IMR-90 (cell line): ENCODE results near the gene C20orf202. TPM values are rescaled to one million over a fixed set of nuclear protein-coding genes. Genes with fewer than 3 reads are reported as not detected.

Experiments used
- ATAC-seq: fragments of 200-7000 bp; cut with Tn5 transposase; 2 replicates; pipeline ENCODE4 v1.9.1; 2020; ENCODE audit warnings: low read depth, mild to moderate bottlenecking, moderate library complexity
- BruUV-seq: library from RNA; stranded (reverse); fragments of 400-500 nt; replicated peaks from 2 replicates; lab custom pipeline; 2021; lab: Mats Ljungman, UMichigan
- CTCF ChIA-PET: fragments of 300-600 bp; formaldehyde crosslinking; extraction: SDS; loops from one replicate; lab custom pipeline; 2021; ENCODE audit warnings: antibody characterized with exemption; lab: Yijun Ruan, JAX
- POLR2A ChIA-PET: fragments of 300-600 bp; sonication (Branson Sonifier 250); formaldehyde crosslinking; loops from one replicate; lab custom pipeline; 2022; ENCODE audit warnings: antibody characterized with exemption; ENCODE audit not compliant: unreplicated experiment; lab: Charles Lee
- DNase-seq: peaks from one replicate; pipeline ENCODE4 v3.0.0; 2013
- H2AFZ ChIP-seq: replicated peaks from 2 replicates; pipeline ENCODE3; 2013; ENCODE audit warnings: low read length, mild to moderate bottlenecking; ENCODE audit not compliant: poor library complexity
- H2AK5ac ChIP-seq: 2 replicates; pipeline ENCODE4 v1.6.1; 2013; ENCODE audit warnings: low read depth, low read length, inconsistent platforms
- H2AK9ac ChIP-seq: replicated peaks from 2 replicates; pipeline ENCODE3; 2013; ENCODE audit warnings: mild to moderate bottlenecking, low read depth, low read length, moderate library complexity; ENCODE audit not compliant: poor library complexity
- H2BK120ac ChIP-seq: 2 replicates; pipeline ENCODE4 v1.6.1; 2013; ENCODE audit warnings: low read depth, low read length, inconsistent platforms
- H2BK15ac ChIP-seq: 3 replicates; pipeline ENCODE4 v1.6.1; 2013; ENCODE audit warnings: low read depth, low read length, inconsistent platforms
- H2BK20ac ChIP-seq: 2 replicates; pipeline ENCODE4 v1.6.1; 2013; ENCODE audit warnings: low read depth, mild to moderate bottlenecking, inconsistent platforms, low read length, moderate library complexity
- H2BK5ac ChIP-seq: 2 replicates; pipeline ENCODE4 v1.6.1; 2013; ENCODE audit warnings: mild to moderate bottlenecking, low read depth, low read length, inconsistent platforms; ENCODE audit not compliant: poor library complexity, severe bottlenecking
- H3K14ac ChIP-seq: replicated peaks from 2 replicates; pipeline ENCODE4 v1.6.1; 2013; ENCODE audit warnings: low read depth, low read length, inconsistent platforms
- H3K18ac ChIP-seq: 2 replicates; pipeline ENCODE4 v1.6.1; 2013; ENCODE audit warnings: low read depth, low read length, control low read depth
- H3K23ac ChIP-seq: 2 replicates; pipeline ENCODE4 v1.6.1; 2013; ENCODE audit warnings: low read depth, low read length, inconsistent platforms
- H3K27ac ChIP-seq: 2 replicates; pipeline ENCODE4 v1.5.1; 2013; ENCODE audit warnings: mild to moderate bottlenecking, control low read depth, low read length; ENCODE audit not compliant: insufficient read depth
- H3K27me3 ChIP-seq: 2 replicates; pipeline ENCODE4 v1.6.1; 2013; ENCODE audit warnings: low read length; ENCODE audit not compliant: control insufficient read depth, insufficient read depth
- H3K36me3 ChIP-seq: 2 replicates; pipeline ENCODE4 v1.6.1; 2013; ENCODE audit warnings: low read length, mixed read lengths; ENCODE audit not compliant: control insufficient read depth, insufficient read depth
- H3K4ac ChIP-seq: 2 replicates; pipeline ENCODE4 v1.6.1; 2013; ENCODE audit warnings: low read depth, low read length, inconsistent platforms
- H3K4me1 ChIP-seq: 2 replicates; pipeline ENCODE4 v1.6.1; 2013; ENCODE audit warnings: low read length, mixed read lengths; ENCODE audit not compliant: control insufficient read depth, insufficient read depth
- H3K4me2 ChIP-seq: 2 replicates; pipeline ENCODE4 v1.6.1; 2013; ENCODE audit warnings: low read depth, mild to moderate bottlenecking, control low read depth, low read length, moderate library complexity
- H3K4me3 ChIP-seq: 2 replicates; pipeline ENCODE4 v1.5.1; 2013; ENCODE audit warnings: low read depth, mild to moderate bottlenecking, control low read depth, low read length, moderate library complexity; ENCODE audit not compliant: insufficient read depth
- H3K56ac ChIP-seq: 2 replicates; pipeline ENCODE4 v1.6.1; 2013; ENCODE audit warnings: low read length, inconsistent platforms; ENCODE audit not compliant: insufficient read depth; ENCODE audit errors: extremely low read depth
- H3K79me1 ChIP-seq, 2 experiments: 2 replicates each; pipeline ENCODE4 v1.6.1; 2013; ENCODE audit warnings: low read length in 2 of 2, inconsistent platforms in 1 of 2, low read depth in 1 of 2
- H3K9ac ChIP-seq: 2 replicates; pipeline ENCODE4 v1.6.1; 2013; ENCODE audit warnings: low read depth, low read length, control low read depth
- H3K9me1 ChIP-seq: 2 replicates; pipeline ENCODE4 v1.6.1; 2013; ENCODE audit warnings: low read length, inconsistent platforms; ENCODE audit not compliant: insufficient read depth
- H3K9me3 ChIP-seq: 2 replicates; pipeline ENCODE4 v1.6.1; 2013; ENCODE audit warnings: low read length; ENCODE audit not compliant: control insufficient read depth, insufficient read depth
- H4K20me1 ChIP-seq: 2 replicates; pipeline ENCODE4 v1.6.1; 2013; ENCODE audit warnings: low read length, inconsistent platforms; ENCODE audit not compliant: insufficient read depth
- H4K5ac ChIP-seq: 2 replicates; pipeline ENCODE4 v1.6.1; 2013; ENCODE audit warnings: mild to moderate bottlenecking, low read depth, low read length, control low read depth
- H4K8ac ChIP-seq, 2 experiments: 2 replicates each; pipeline ENCODE4 v1.6.1; 2013; ENCODE audit warnings: low read depth in 2 of 2, low read length in 2 of 2, control low read depth in 1 of 2, inconsistent platforms in 1 of 2
- H4K91ac ChIP-seq: 2 replicates; pipeline ENCODE4 v1.6.1; 2013; ENCODE audit warnings: low read depth, low read length, inconsistent platforms; ENCODE audit not compliant: insufficient read depth
- BHLHE40 ChIP-seq: fragments of 150-350 bp; IDR thresholded peaks from 2 replicates; pipeline ENCODE4 v1.6.1; 2016; ENCODE audit warnings: mild to moderate bottlenecking, low read depth, low read length
- CEBPB ChIP-seq: IDR thresholded peaks from 2 replicates; pipeline ENCODE4 v1.6.1; 2012; ENCODE audit warnings: low read depth, low read length, improper control_type of control experiment
- CHD1 ChIP-seq: IDR thresholded peaks from 2 replicates; pipeline ENCODE4 v1.6.1; 2012; ENCODE audit warnings: low read depth, low read length, improper control_type of control experiment
- FOS ChIP-seq: fragments of 150-350 bp; IDR thresholded peaks from 2 replicates; pipeline ENCODE4 v1.6.1; 2016; ENCODE audit warnings: low read depth, low read length
- MAFK ChIP-seq: IDR thresholded peaks from 2 replicates; pipeline ENCODE4 v1.6.1; 2012; ENCODE audit warnings: low read depth, low read length, improper control_type of control experiment
- MAZ ChIP-seq: IDR thresholded peaks from 2 replicates; pipeline ENCODE4 v1.6.1; 2012; ENCODE audit warnings: low read depth, mild to moderate bottlenecking, low read length, improper control_type of control experiment, moderate library complexity, borderline replicate concordance
- MXI1 ChIP-seq: IDR thresholded peaks from 2 replicates; pipeline ENCODE4 v1.6.1; 2012; ENCODE audit warnings: low read depth, mild to moderate bottlenecking, low read length, moderate library complexity, borderline replicate concordance
- NFE2L2 ChIP-seq: fragments of 150-350 bp; IDR thresholded peaks from 2 replicates; pipeline ENCODE4 v1.6.1; 2016; ENCODE audit warnings: low read depth, mild to moderate bottlenecking, low read length
- POLR2A ChIP-seq: IDR thresholded peaks from 2 replicates; pipeline ENCODE4 v1.6.1; 2012; ENCODE audit warnings: mild to moderate bottlenecking, low read depth, low read length
- RAD21 ChIP-seq: IDR thresholded peaks from 2 replicates; pipeline ENCODE4 v1.6.1; 2012; ENCODE audit warnings: low read length, improper control_type of control experiment
- RCOR1 ChIP-seq: IDR thresholded peaks from 2 replicates; pipeline ENCODE4 v1.6.1; 2012; ENCODE audit warnings: mild to moderate bottlenecking, low read length, improper control_type of control experiment; ENCODE audit not compliant: insufficient replicate concordance
- RFX5 ChIP-seq: IDR thresholded peaks from 2 replicates; pipeline ENCODE4 v1.8.0; 2012; ENCODE audit warnings: low read depth, mild to moderate bottlenecking, low read length, moderate library complexity
- SMC3 ChIP-seq: fragments of 150-350 bp; IDR thresholded peaks from 2 replicates; pipeline ENCODE4 v1.6.1; 2016; ENCODE audit warnings: low read depth, mild to moderate bottlenecking, antibody characterized with exemption, low read length, moderate library complexity
- USF2 ChIP-seq: fragments of 150-350 bp; IDR thresholded peaks from 2 replicates; pipeline ENCODE4 v1.6.1; 2017; ENCODE audit warnings: mild to moderate bottlenecking, antibody characterized with exemption, low read length, low read depth
- dilution Hi-C: fragments of 300-500 bp; cut with HindIII; formaldehyde crosslinking; loops from one replicate; pipeline ENCODE4 v1.14.3; 2018; ENCODE audit warnings: low sequenced_read_pairs; ENCODE audit not compliant: unreplicated experiment
- in situ Hi-C: fragments of 300-500 bp; cut with MboI; formaldehyde crosslinking; loops from 3 replicates; pipeline ENCODE4 v1.14.3; 2019; ENCODE audit warnings: low sequenced_read_pairs, inconsistent platforms, mixed read lengths
- intact Hi-C: fragments of 100-400 bp; cut with micrococcal nuclease; formaldehyde crosslinking; loops from 2 replicates; pipeline ENCODE4 v1.10.0; 2022
- polyA plus RNA-seq, 3 experiments: library from polyadenylated mRNA; depleted of rRNA; stranded (reverse); fragments of >200 nt; gene quantifications; 2 replicates each; pipeline ENCODE4 v1.2.3, GENCODE V29; 2012; ENCODE audit warnings: low replicate concordance in 1 of 3
- total RNA-seq: library from RNA; depleted of rRNA; stranded (reverse); fragments of >200 nt; gene quantifications from 2 replicates; pipeline ENCODE4 v1.2.3, GENCODE V29; 2012
- TF ChIP-seq, protein P1 (sequence below): fragments of 150-350 bp; IDR thresholded peaks from 2 replicates; pipeline ENCODE4 v1.6.1; 2016; ENCODE audit warnings: low read depth, mild to moderate bottlenecking, low read length, moderate library complexity, borderline replicate concordance
- TF ChIP-seq, protein P2 (sequence below): conservative IDR thresholded peaks from 2 replicates; pipeline ENCODE4 v1.5.1; 2012; ENCODE audit warnings: mild to moderate bottlenecking, low read depth, low read length, improper control_type of control experiment

C20orf202 gene
- total and polyA plus RNA-seq, 2 of the 4 experiments (the other 2 are of a cell fraction): not detected

- BruUV-seq: no TSS peak
- CTCF ChIA-PET: interaction anchor here (0.6 kb wide), 1 partner anchor 44 kb away, joined by 5 read pairs; the partner anchor contains the start of gene C20orf202
Observed at GRCh38 chr20:1247689-1248088, 44.4 kb downstream of the C20orf202 start.

More at GRCh38 chr20:1247689-1248088, 44.4 kb downstream of the C20orf202 start:
- no peak overlapping the region for H4K5ac ChIP-seq
- H3K36me3 ChIP-seq: no peaks in the 10 kb centered on the region
- no peak overlapping the region for H2BK15ac ChIP-seq
- H3K4ac ChIP-seq: no peak overlapping the region
- no peak overlapping the region for H2AK5ac ChIP-seq
- no peak overlapping the region for H3K4me2 ChIP-seq
- H3K9me3 ChIP-seq: no peaks in the 10 kb centered on the region
- H4K8ac ChIP-seq: no peak overlapping the region
- H3K4me1 ChIP-seq: no peaks in the 10 kb centered on the region
- H2BK20ac ChIP-seq: no peak overlapping the region
- H2AFZ ChIP-seq: no peak overlapping the region
- peaks cover 3% of the 10 kb centered on the region for H3K27me3 ChIP-seq
- DNase-seq (no peak), ATAC-seq (no peak)
- no peak overlapping the region for H3K14ac ChIP-seq
- H4K91ac ChIP-seq: no peak overlapping the region
- no peak overlapping the region for H2AK9ac ChIP-seq
- H3K23ac ChIP-seq: no peak overlapping the region
- POLR2A ChIA-PET: no interaction called here
- TF ChIP-seq CHD1: no peak
- no peak for TF ChIP-seq BHLHE40
- TF ChIP-seq RCOR1: no peak
- TF ChIP-seq MAFK: no peak
- TF ChIP-seq MXI1: no peak
- no peak for TF ChIP-seq NFE2L2
- TF ChIP-seq, protein P1, sequence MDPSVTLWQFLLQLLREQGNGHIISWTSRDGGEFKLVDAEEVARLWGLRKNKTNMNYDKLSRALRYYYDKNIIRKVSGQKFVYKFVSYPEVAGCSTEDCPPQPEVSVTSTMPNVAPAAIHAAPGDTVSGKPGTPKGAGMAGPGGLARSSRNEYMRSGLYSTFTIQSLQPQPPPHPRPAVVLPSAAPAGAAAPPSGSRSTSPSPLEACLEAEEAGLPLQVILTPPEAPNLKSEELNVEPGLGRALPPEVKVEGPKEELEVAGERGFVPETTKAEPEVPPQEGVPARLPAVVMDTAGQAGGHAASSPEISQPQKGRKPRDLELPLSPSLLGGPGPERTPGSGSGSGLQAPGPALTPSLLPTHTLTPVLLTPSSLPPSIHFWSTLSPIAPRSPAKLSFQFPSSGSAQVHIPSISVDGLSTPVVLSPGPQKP: no peak
- no peak for TF ChIP-seq CEBPB
- no peak for TF ChIP-seq MAZ
- TF ChIP-seq, protein P2, sequence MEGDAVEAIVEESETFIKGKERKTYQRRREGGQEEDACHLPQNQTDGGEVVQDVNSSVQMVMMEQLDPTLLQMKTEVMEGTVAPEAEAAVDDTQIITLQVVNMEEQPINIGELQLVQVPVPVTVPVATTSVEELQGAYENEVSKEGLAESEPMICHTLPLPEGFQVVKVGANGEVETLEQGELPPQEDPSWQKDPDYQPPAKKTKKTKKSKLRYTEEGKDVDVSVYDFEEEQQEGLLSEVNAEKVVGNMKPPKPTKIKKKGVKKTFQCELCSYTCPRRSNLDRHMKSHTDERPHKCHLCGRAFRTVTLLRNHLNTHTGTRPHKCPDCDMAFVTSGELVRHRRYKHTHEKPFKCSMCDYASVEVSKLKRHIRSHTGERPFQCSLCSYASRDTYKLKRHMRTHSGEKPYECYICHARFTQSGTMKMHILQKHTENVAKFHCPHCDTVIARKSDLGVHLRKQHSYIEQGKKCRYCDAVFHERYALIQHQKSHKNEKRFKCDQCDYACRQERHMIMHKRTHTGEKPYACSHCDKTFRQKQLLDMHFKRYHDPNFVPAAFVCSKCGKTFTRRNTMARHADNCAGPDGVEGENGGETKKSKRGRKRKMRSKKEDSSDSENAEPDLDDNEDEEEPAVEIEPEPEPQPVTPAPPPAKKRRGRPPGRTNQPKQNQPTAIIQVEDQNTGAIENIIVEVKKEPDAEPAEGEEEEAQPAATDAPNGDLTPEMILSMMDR: no peak
- TF ChIP-seq RFX5: no peak
- TF ChIP-seq USF2: no peak
- TF ChIP-seq SMC3: no peak
- TF ChIP-seq POLR2A: no peak
- TF ChIP-seq RAD21: no peak
- no peak for TF ChIP-seq FOS
- no peaks in the 10 kb centered on the region for H3K79me1 ChIP-seq
- H3K18ac ChIP-seq: no peak overlapping the region
- H3K4me3 ChIP-seq: no peak overlapping the region
- no peak overlapping the region for H2BK120ac ChIP-seq
- H3K27ac ChIP-seq: no peak overlapping the region
- no peak overlapping the region for H2BK5ac ChIP-seq
- no peaks in the 10 kb centered on the region for H4K20me1 ChIP-seq
- H3K9me1 ChIP-seq: no peaks in the 10 kb centered on the region
- no peak overlapping the region for H3K9ac ChIP-seq
- H3K56ac ChIP-seq: no peak overlapping the region
- intact Hi-C loops (no loop called here), dilution Hi-C loops (no loop called here), in situ Hi-C loops (no loop called here)
